Activated T-cell treated with anti-CD3 and anti-CD28 coated beads, Interleukin-2, amount 50 U/mL, for 4 hours (primary cell): ENCODE measurements around the gene C14orf180. TPM values are rescaled to one million over a fixed set of nuclear protein-coding genes. Genes with fewer than 3 reads are reported as not detected.

Source experiments
- ATAC-seq, 2 donors: fragments of 200-7000 bp; cut with Tn5 transposase; one replicate each; pipeline ENCODE4 v1.10.0; 2021
- DNase-seq: peaks from one replicate; pipeline ENCODE4 v3.0.0-alpha.2; 2020
- H3K27me3 Mint-ChIP-seq: one replicate; pipeline ENCODE4 v1.8.0; 2021; ENCODE audit warnings: low read depth, mixed read lengths
- H3K36me3 Mint-ChIP-seq: one replicate; pipeline ENCODE4 v1.8.0; 2022; ENCODE audit warnings: mixed read lengths; ENCODE audit not compliant: insufficient read depth
- H3K4me1 Mint-ChIP-seq: one replicate; pipeline ENCODE4 v1.8.0; 2021; ENCODE audit warnings: low read depth, mixed read lengths
- H3K4me3 Mint-ChIP-seq: one replicate; pipeline ENCODE4 v1.8.0; 2021; ENCODE audit warnings: mild to moderate bottlenecking, moderate library complexity, mixed read lengths
- H3K9me3 Mint-ChIP-seq: one replicate; pipeline ENCODE4 v1.8.0; 2021; ENCODE audit warnings: mixed read lengths
- total RNA-seq, 3 donors: library from RNA; stranded (reverse); gene quantifications; one replicate each; pipeline ENCODE4 v1.2.1, GENCODE V29; 2021

Gene C14orf180
- total RNA-seq, 3 donors from 2014 or later: not detected

DNA sequence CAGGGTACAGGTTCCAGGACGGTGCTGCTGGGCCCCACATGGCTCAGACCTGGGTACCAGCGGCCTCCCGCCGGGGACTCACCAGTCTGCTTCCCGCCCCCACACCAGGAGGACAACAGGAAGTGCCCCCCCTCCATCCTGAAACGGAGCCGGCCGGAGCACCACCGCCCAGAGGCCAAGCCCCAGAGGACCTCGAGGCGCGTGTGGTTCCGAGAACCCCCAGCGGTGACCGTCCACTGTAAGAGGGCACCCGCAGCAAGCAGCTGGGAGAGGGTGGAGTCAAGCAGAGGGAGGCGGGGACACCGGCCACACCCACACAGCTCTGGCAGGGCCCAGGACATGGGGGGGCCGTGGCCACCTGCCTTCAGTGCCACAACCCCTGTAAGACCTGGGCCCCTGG lies 8.1 kb downstream of the C14orf180 start:
- no peaks in the 10 kb centered on the region for H3K36me3 Mint-ChIP-seq
- no peak overlapping the region for H3K4me3 Mint-ChIP-seq
- peaks cover 11% of the 10 kb centered on the region for H3K27me3 Mint-ChIP-seq
- DNase-seq (no peak), ATAC-seq (no peak)
- no peaks in the 10 kb centered on the region for H3K4me1 Mint-ChIP-seq
- no peaks in the 10 kb centered on the region for H3K9me3 Mint-ChIP-seq

DNA sequence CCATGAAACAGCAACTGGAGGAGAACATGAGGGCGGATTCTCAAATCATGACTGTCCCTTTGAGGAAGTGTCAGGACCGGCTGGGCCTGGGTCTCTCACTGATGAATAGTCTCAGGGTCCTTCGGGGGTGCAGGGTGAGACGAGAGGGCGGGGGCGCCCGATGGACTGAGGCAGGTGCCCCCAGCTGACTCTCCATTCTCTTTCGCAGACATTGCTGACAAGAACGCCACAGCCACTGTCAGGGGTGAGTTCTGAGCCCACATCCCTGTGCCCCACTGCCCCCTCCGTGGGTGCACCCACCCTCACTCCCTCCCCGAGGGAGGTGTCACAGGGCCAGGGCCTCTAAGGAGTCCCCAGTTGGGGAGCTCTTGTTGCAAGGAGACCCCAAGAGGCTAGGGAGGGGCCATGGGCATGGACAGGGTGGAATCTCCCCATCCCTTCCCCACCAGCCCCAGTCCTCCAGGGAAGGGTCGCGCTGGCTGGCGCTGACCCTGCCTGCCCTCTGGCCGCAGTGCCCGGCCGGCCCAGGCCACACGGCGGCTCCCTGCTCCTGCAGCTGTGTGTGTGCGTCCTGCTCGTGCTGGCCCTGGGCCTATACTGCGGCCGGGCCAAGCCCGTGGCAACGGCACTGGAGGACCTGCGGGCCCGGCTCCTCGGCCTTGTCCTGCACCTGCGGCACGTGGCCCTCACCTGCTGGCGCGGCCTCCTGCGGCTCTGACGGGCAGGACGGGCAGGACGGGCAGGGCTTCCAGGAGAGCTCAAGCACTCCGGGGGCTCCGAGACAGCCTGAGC lies 8.7 kb downstream of the C14orf180 start:
- no peak for ATAC-seq
- peaks cover 9% of the 10 kb centered on the region for H3K27me3 Mint-ChIP-seq
- DNase-seq: no peak
- no peaks in the 10 kb centered on the region for H3K4me1 Mint-ChIP-seq
- no peaks in the 10 kb centered on the region for H3K36me3 Mint-ChIP-seq
- H3K4me3 Mint-ChIP-seq: no peak overlapping the region
- H3K9me3 Mint-ChIP-seq: no peaks in the 10 kb centered on the region

DNA sequence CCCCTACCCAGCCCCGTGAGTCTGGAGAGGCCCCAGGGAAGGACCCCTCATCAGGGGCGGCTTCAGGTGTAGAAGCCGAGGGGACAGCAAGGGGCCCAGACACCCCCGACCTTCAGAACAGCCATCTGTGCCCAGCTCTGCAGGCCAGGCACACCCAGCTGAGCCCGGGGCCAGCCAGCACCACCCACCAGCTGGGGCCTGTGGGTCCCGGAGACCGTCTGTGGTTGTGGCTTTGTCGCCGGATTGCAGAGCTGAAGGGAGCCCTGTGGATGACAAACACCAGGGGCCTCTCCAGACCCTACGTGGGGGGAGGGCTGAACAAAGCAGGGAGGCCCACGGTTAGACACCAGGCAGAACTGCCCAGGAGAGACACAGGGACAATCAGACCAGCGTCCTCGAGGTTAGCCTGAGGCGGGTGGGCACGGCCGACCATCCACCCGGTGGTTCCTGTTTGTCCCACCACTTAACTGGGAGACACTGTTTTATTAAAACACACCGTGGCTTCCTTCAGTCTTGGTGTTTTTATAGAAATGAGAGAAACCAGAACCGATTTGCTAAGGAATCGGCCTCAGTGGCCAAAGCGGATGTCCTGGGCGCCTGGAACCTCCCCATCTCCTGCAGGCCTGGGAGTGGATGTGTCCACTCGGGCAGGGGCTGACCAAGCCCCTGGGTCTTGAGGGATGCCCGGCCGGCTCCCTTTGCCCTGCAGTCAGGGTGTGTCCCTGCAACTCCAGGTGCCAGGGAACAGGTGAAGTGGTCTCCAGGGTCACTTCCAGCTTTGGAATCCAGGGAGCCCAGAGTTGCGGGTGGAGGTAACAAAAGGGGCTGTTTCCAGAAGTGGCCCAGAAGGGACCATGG lies 10.0 kb downstream of the C14orf180 start:
- ATAC-seq: no peak
- H3K9me3 Mint-ChIP-seq: no peaks in the 10 kb centered on the region
- no peaks in the 10 kb centered on the region for H3K4me1 Mint-ChIP-seq
- H3K36me3 Mint-ChIP-seq: no peaks in the 10 kb centered on the region
- H3K27me3 Mint-ChIP-seq: peaks cover 9% of the 10 kb centered on the region
- DNase-seq: no peak
- no peak overlapping the region for H3K4me3 Mint-ChIP-seq

DNA sequence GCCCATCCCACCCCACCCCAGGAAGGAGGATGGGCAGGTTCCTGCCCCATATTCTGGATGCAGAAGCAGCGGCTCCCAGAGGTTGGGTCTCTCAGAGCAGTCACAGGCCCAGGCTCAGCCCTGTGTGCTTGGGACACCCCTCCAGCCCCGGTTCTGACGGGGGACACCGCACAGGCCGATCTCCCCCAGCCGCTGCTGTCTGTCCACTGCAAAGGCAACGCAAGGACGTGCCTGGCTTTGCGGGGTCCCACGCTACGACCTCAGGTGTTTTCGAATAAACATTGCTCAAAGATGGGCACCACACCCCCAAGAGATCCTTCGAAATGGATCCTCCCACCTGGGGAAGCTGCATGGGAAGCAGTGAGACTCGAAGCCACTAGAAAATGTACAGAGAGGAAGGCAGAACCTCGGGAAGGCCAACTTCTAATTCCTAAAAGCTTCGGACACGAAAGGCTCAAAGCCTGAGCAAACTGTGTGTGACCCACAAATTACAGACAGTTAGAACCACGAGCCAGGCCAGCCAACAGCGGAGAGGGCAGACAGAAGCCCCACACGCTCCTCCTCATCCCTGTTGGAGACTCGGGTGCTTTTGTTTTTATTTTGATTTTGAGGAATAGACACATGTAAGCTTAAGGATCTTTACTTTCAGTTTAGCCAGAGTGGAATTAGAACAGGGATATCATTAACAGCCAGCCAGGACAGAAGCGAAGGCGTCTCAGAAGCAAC lies 10.8 kb downstream of the C14orf180 start:
- Mint-ChIP-seq H3K27me3 (peaks cover 9% of the 10 kb centered on the region), H3K4me1 (no peaks in the 10 kb centered on the region), H3K4me3 (no peak overlapping the region), H3K9me3 (no peaks in the 10 kb centered on the region), H3K36me3 (no peaks in the 10 kb centered on the region)
- DNase-seq (no peak), ATAC-seq (no peak)

DNA sequence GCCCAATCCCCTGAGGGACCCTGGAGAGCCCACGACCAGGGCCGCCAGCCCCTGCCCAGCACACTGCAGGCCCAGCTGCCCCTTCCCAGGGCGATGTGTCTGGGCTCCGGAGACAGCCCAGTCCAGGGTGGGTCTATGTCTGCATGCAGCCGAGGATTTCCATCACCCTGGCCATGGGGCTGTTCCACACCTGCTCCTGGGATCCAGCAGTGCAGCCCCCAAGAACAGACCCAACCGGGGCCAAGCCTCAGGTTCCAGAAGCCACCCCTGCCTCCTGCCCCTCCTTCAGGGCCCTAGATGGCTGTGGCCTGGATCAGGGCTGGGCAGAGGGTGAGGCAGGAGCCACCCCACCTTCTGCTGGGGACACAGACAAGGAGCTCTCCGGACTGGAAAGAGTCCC lies 11.5 kb downstream of the C14orf180 start:
- DNase-seq (no peak), ATAC-seq (no peak)
- no peaks in the 10 kb centered on the region for H3K36me3 Mint-ChIP-seq
- H3K9me3 Mint-ChIP-seq: no peaks in the 10 kb centered on the region
- no peaks in the 10 kb centered on the region for H3K4me1 Mint-ChIP-seq
- no peak overlapping the region for H3K4me3 Mint-ChIP-seq
- peaks cover 10% of the 10 kb centered on the region for H3K27me3 Mint-ChIP-seq

DNA sequence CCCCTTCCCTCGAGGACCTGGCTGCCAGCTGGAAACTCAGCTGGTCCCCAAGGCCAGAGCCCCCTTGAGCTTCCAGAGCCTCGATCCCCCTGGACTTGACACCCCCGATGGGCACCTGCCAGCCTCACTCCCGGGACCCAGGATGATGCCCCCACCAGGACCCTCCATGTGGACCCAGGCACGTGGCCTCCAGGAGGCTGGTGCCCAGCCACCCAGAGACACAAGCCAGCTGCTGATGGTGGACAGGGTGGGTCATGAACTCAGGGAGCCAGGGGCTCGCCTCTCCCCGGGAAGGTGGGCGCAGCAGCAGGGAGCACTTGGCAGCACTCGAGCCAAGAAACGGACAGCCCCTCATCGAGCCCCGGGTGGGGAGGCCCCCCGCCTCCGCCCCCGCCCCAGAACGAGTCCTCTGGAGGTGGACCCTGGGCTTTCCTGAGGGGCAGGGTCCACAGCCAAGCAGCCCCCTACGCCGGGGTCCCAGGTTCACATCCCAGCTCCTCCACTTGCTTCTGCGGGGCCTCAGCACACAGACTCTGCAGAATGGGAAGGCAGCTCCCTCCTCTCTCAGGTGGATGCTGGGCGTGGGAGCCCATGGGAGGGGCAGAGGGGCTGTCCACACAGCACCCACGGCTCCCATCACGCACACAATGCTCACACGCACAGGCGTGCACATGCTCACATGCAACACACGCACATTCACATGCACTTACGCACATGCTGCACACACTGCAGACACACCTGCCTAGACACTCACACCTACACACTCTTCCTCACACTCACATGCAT lies 12.1 kb downstream of the C14orf180 start:
- H3K9me3 Mint-ChIP-seq: no peaks in the 10 kb centered on the region
- ATAC-seq (no peak), DNase-seq (no peak)
- H3K36me3 Mint-ChIP-seq: no peaks in the 10 kb centered on the region
- H3K27me3 Mint-ChIP-seq: peaks cover 14% of the 10 kb centered on the region
- no peak overlapping the region for H3K4me3 Mint-ChIP-seq
- H3K4me1 Mint-ChIP-seq: no peaks in the 10 kb centered on the region

DNA sequence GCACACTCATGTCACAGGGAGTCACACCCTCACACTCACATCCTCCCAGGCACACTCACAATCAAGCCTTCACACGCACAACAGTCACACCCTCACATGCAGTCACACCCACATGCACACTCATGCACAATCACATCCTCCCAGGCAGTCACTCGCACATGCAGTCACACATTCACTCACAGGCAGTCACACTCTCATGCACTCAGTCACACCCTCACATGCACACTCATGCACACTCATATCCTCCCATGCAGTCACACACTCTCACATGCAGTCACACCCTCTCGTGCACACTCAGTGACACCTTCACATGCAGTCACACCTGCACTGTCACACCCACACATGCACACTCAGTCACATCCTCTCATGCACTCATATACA lies 12.7 kb downstream of the C14orf180 start:
- H3K9me3 Mint-ChIP-seq: no peaks in the 10 kb centered on the region
- H3K4me3 Mint-ChIP-seq: no peak overlapping the region

DNA sequence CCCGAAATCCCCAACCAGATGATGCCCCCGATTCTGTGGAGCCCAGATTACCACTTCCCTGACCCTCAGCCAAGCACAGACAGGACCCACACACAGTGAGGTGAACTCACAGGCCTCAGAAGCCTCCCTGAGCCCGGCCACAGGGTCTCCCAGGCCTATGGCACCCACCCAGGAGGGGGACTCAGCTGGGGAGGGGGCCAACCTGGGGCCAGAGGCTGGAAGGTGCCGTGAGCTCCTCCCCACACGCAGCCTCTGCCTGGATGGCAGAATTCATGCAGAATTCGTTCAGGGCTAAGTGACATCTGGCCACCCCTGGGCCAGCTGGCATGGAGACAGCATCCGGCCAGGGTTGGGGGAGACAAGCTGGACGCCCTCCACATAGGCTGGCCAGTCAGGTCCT lies 13.2 kb downstream of the C14orf180 start:
- H3K27me3 Mint-ChIP-seq: peaks cover 17% of the 10 kb centered on the region
- no peaks in the 10 kb centered on the region for H3K36me3 Mint-ChIP-seq
- H3K9me3 Mint-ChIP-seq: no peaks in the 10 kb centered on the region
- ATAC-seq (no peak), DNase-seq (no peak)
- no peak overlapping the region for H3K4me3 Mint-ChIP-seq
- H3K4me1 Mint-ChIP-seq: no peaks in the 10 kb centered on the region

More for the DNA sequence above, 12.7 kb downstream of the C14orf180 start:
- Mint-ChIP-seq H3K36me3 (no peaks in the 10 kb centered on the region), H3K4me1 (no peaks in the 10 kb centered on the region), H3K27me3 (peaks cover 14% of the 10 kb centered on the region)
- ATAC-seq (no peak), DNase-seq (no peak)

DNA sequence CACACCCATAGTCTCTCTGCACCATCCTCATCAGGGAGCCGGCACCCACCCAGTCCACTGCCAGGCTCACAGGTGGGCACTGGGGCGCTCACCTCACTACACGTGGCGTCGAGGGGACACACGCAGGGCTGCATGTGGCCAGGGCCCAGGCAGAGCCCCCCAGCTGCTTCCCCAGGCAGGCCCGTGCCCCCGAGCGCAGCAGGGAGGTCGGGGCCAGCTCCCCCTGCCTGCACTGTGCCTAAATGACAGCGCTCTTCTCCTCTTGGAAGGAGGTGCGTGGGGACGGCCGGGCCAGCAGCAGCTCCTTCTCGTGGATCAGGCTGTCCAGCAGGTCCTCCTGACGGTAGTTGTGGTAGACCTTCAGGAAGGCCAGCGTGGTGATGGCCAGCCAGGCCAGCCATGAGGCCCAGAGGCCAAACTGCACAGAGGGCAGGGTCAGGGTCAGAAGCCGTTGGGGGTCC lies 13.7 kb downstream of the C14orf180 start:
- H3K27me3 Mint-ChIP-seq: peaks cover 17% of the 10 kb centered on the region
- no peaks in the 10 kb centered on the region for H3K36me3 Mint-ChIP-seq
- no peak for DNase-seq
- ATAC-seq: no peak
- no peaks in the 10 kb centered on the region for H3K4me1 Mint-ChIP-seq
- H3K9me3 Mint-ChIP-seq: no peaks in the 10 kb centered on the region
- H3K4me3 Mint-ChIP-seq: no peak overlapping the region

DNA sequence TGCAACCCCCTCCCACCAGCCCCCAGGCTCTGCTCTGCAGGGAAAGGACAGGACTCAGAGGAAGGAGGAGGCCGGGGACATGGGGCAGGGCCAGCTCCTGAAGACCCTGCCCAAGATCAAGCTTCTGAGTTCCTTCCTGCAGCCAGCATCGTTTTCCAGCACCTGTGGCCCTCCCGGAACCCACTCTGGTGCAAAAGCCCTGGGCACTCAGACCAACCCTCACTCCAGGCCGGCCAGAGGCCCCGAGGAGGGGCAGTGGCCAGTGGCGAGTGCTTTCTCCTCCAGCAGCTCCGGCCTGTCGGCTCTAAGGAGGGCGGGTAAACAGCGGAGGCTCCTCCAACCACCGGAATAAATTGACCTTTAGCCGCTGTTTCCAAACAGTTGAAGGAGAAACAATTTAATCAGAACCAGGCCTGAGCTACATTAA lies 14.2 kb downstream of the C14orf180 start:
- H3K4me1 Mint-ChIP-seq: no peaks in the 10 kb centered on the region
- H3K27me3 Mint-ChIP-seq: peaks cover 17% of the 10 kb centered on the region
- no peak overlapping the region for H3K4me3 Mint-ChIP-seq
- no peaks in the 10 kb centered on the region for H3K36me3 Mint-ChIP-seq
- DNase-seq: no peak
- H3K9me3 Mint-ChIP-seq: no peaks in the 10 kb centered on the region
- ATAC-seq: no peak

DNA sequence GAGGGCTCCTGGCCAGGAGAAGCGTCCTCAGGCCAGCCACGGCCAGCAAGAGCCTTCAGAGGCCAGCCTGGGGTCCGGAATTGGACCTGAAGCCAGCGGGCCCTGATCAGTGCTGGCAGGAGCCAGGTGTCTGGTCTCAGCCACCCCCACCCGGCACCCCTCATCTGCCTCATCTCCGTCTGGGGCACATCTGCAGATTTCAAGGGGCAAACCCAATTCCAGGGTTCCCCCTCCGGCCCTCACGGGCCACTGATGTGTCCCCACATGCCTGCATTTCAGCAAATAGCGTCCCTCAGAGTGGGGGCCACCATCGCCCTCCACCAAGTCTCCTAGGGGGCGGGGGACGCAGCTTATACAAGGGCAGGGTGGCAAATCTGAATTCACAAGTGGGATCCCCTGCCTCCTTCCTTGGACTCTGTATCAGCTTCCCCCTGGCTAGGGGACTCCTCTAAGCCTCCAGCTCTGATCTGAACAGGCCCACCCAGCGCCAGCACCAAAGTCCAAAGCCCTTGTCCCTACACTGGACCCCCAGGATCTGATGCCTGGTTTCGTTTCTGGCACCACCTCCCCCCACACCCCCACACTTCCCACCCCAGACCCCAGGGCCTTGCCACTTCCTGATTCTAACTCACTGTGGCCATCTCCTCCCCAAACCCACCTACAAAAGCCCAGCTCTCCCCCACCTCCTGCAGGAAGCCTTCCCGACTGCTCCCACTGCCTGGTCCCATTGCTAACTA lies 14.9 kb downstream of the C14orf180 start:
- H3K27me3 Mint-ChIP-seq: peaks cover 20% of the 10 kb centered on the region
- ATAC-seq (no peak), DNase-seq (no peak)
- H3K4me1 Mint-ChIP-seq: no peaks in the 10 kb centered on the region
- H3K9me3 Mint-ChIP-seq: no peaks in the 10 kb centered on the region
- H3K36me3 Mint-ChIP-seq: no peaks in the 10 kb centered on the region
- H3K4me3 Mint-ChIP-seq: no peak overlapping the region

DNA sequence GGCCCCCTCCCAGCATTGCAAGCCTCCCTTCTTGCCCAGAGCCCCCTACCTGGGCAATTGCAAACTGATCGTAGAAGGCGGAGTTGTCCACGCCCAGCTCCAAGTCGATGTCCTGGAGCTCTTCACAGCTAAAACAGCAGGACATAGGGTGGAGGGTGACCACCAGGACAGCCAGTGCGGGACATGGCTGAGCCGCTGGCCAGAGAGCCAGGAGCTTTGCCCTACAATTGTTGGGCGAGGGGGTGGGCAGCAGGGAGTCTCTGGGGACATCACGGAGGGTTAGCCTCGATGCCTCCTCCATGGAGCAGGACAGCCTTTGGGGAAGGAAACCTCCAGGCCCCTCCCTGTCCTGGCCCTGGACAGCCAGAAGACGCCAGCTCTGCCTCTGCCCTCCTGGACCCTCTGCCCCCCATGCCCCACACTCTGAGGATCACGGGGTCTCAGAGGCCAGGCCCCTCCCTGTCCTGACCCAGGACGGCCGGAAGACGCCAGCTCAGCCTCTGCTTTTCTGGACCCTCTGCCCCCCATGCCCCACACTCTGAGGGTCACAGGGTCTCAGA lies 15.6 kb downstream of the C14orf180 start:
- Mint-ChIP-seq H3K27me3 (peaks cover 21% of the 10 kb centered on the region), H3K36me3 (no peaks in the 10 kb centered on the region), H3K4me1 (no peaks in the 10 kb centered on the region), H3K9me3 (no peaks in the 10 kb centered on the region), H3K4me3 (no peak overlapping the region)
- ATAC-seq: no peak
- no peak for DNase-seq

DNA sequence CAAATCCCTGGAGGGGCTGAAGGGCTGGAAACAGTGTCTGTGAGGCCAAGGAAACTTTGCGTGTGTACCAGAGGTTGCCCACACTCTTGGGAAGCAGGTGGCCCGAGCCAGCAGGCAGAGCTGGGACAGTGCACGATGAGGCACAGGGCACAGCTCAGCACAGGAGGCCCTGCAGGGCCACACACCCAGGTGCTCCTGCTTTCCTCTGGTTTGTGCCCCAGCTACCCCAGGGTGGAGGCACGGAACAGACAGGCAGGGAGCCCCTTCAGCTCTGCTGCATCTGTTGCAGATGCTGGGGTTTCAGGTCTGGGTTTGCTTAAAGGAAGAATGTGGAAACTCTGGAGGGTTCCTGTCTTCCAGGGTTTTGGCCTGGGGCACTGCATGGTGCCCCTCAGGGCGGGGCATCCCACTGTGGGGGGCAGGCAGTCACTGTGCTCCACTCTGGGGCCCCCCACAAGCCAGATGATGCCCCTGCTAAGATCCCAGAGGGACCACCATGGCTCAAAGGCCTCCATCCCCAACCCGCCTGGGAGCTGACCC lies 16.4 kb downstream of the C14orf180 start:
- Mint-ChIP-seq H3K4me3 (no peak overlapping the region), H3K27me3 (peaks cover 26% of the 10 kb centered on the region), H3K36me3 (no peaks in the 10 kb centered on the region), H3K4me1 (no peaks in the 10 kb centered on the region), H3K9me3 (no peaks in the 10 kb centered on the region)
- DNase-seq (no peak), ATAC-seq (no peak)
